Panc1 (cell line): ENCODE measurements around the gene PPM1H.

Source experiments
- CTCF ChIP-seq: fragments of 450-650 bp; IDR thresholded peaks from 2 replicates; pipeline ENCODE4 v1.5.1; 2017; ENCODE audit warnings: mild to moderate bottlenecking
- POLR2AphosphoS5 ChIP-seq: IDR thresholded peaks from 2 replicates; pipeline ENCODE4 v1.6.1; 2012; ENCODE audit warnings: mild to moderate bottlenecking, low read depth, low read length, moderate library complexity
- REST ChIP-seq, 2 experiments: IDR thresholded peaks; 2 replicates each; pipeline ENCODE4 v1.6.1; 2011 to 2012; ENCODE audit warnings: low read depth in 2 of 2, control low read depth in 1 of 2, low read length in 1 of 2, mild to moderate bottlenecking in 1 of 2, moderate library complexity in 1 of 2; ENCODE audit not compliant: insufficient read depth in 1 of 2

- TF ChIP-seq CTCF (no peak), POLR2AphosphoS5 (no peak), REST (IDR thresholded peaks at IDR 0.05; ENCODE audit: insufficient read depth in 1 of 2, low read depth in 2 of 2, low read length in 1 of 2) (no peak)
These were observed 133.2 kb downstream of the PPM1H start for GRCh38 chr12:62801796-62802195.
